Immature natural killer cell (primary cell): ENCODE results near the gene C16orf90. TPM values are rescaled to one million over a fixed set of nuclear protein-coding genes. Genes with fewer than 3 reads are reported as not detected.

Experiments used
- DNase-seq, 3 donors: peaks; one replicate each; pipeline ENCODE4 v3.0.0; 2022; ENCODE audit warnings: mixed read lengths in 1 of 3
- H3K27ac Mint-ChIP-seq, 6 donors: one replicate each; pipeline ENCODE4 v1.8.0; 2020; ENCODE audit warnings: mixed read lengths in 6 of 6, mild to moderate bottlenecking in 5 of 6, inconsistent platforms in 4 of 6, moderate library complexity in 3 of 6
- H3K27me3 Mint-ChIP-seq, 3 donors: one replicate each; pipeline ENCODE4 v1.8.0; 2020 to 2021; ENCODE audit warnings: low read depth in 3 of 3, mild to moderate bottlenecking in 3 of 3, mixed read lengths in 3 of 3, moderate library complexity in 3 of 3, inconsistent platforms in 1 of 3
- H3K36me3 Mint-ChIP-seq, 3 donors: one replicate each; pipeline ENCODE4 v1.8.0; 2020; ENCODE audit warnings: mixed read lengths in 3 of 3, inconsistent platforms in 2 of 3, mild to moderate bottlenecking in 2 of 3
- H3K4me1 Mint-ChIP-seq, 2 donors: one replicate each; pipeline ENCODE4 v1.8.0; 2020; ENCODE audit warnings: inconsistent platforms in 2 of 2, mild to moderate bottlenecking in 2 of 2, mixed read lengths in 2 of 2, moderate library complexity in 1 of 2
- H3K4me3 Mint-ChIP-seq, 5 donors: one replicate each; pipeline ENCODE4 v1.8.0; 2020; ENCODE audit warnings: mild to moderate bottlenecking in 5 of 5, mixed read lengths in 5 of 5, inconsistent platforms in 3 of 5, moderate library complexity in 3 of 5
- H3K9me3 Mint-ChIP-seq, 6 donors: one replicate each; pipeline ENCODE4 v1.8.0; 2020; ENCODE audit warnings: mild to moderate bottlenecking in 6 of 6, mixed read lengths in 6 of 6, inconsistent platforms in 4 of 6, moderate library complexity in 3 of 6
- polyA plus RNA-seq, 3 donors: library from polyadenylated mRNA; unstranded; fragments of 300-500 nt; fragmentation: Illumina TruSeq; gene quantifications; one replicate each; pipeline ENCODE4 v1.2.3, GENCODE V29; 2021

The C16orf90 gene
- polyA plus RNA-seq, 3 donors from 2014 or later: not detected

GRCh38 chr16:3523281-3523680, 28.0 kb upstream of the C16orf90 start:
- no peak overlapping the region for H3K27ac Mint-ChIP-seq
- no peaks in the 10 kb centered on the region for H3K9me3 Mint-ChIP-seq
- no peaks in the 10 kb centered on the region for H3K27me3 Mint-ChIP-seq
- H3K36me3 Mint-ChIP-seq: peaks cover 0 to 21% (median 17%) of the 10 kb centered on the region in 3 donors
- no peak for DNase-seq
- no peak overlapping the region for H3K4me3 Mint-ChIP-seq
- peaks cover 0 to 1% of the 10 kb centered on the region in 2 donors for H3K4me1 Mint-ChIP-seq

- peaks cover 7 to 23% (median 17%) of the 10 kb centered on the region in 3 donors for H3K36me3 Mint-ChIP-seq
- no peak for DNase-seq
- no peaks in the 10 kb centered on the region for H3K9me3 Mint-ChIP-seq
- no peaks in the 10 kb centered on the region for H3K4me1 Mint-ChIP-seq
- H3K27me3 Mint-ChIP-seq: peaks cover 0 to 4% (median 0%) of the 10 kb centered on the region in 3 donors
- H3K27ac Mint-ChIP-seq: no peak overlapping the region
- no peak overlapping the region for H3K4me3 Mint-ChIP-seq
These were observed 25.6 kb upstream of the C16orf90 start for GRCh38 chr16:3520841-3521240.

- Mint-ChIP-seq H3K4me3 (no peak overlapping the region), H3K27ac (no peak overlapping the region), H3K27me3 (peaks cover 0 to 4% (median 0%) of the 10 kb centered on the region in 3 donors), H3K4me1 (no peaks in the 10 kb centered on the region), H3K9me3 (no peaks in the 10 kb centered on the region), H3K36me3 (peaks cover 9 to 25% (median 16%) of the 10 kb centered on the region in 3 donors)
- no peak for DNase-seq
These were observed 25.1 kb upstream of the C16orf90 start for GRCh38 chr16:3520413-3520812.

GRCh38 chr16:3519581-3519980, 24.3 kb upstream of the C16orf90 start:
- no peak overlapping the region for H3K27ac Mint-ChIP-seq
- DNase-seq: no peak
- peaks cover 0 to 7% (median 0%) of the 10 kb centered on the region in 3 donors for H3K27me3 Mint-ChIP-seq
- peaks cover 9 to 22% (median 14%) of the 10 kb centered on the region in 3 donors for H3K36me3 Mint-ChIP-seq
- H3K9me3 Mint-ChIP-seq: no peaks in the 10 kb centered on the region
- no peaks in the 10 kb centered on the region for H3K4me1 Mint-ChIP-seq
- H3K4me3 Mint-ChIP-seq: no peak overlapping the region

GRCh38 chr16:3518986-3519348, 23.7 kb upstream of the C16orf90 start:
- H3K36me3 Mint-ChIP-seq: peaks cover 9 to 22% (median 17%) of the 10 kb centered on the region in 3 donors
- H3K4me1 Mint-ChIP-seq: no peaks in the 10 kb centered on the region
- DNase-seq: no peak
- H3K9me3 Mint-ChIP-seq: no peaks in the 10 kb centered on the region
- H3K27me3 Mint-ChIP-seq: peaks cover 0 to 7% (median 0%) of the 10 kb centered on the region in 3 donors
- no peak overlapping the region for H3K27ac Mint-ChIP-seq
- no peak overlapping the region for H3K4me3 Mint-ChIP-seq

- no peak overlapping the region for H3K4me3 Mint-ChIP-seq
- H3K27ac Mint-ChIP-seq: no peak overlapping the region
- DNase-seq: no peak
- no peaks in the 10 kb centered on the region for H3K4me1 Mint-ChIP-seq
- peaks cover 9 to 26% (median 20%) of the 10 kb centered on the region in 3 donors for H3K36me3 Mint-ChIP-seq
- H3K27me3 Mint-ChIP-seq: peaks cover 0 to 7% (median 0%) of the 10 kb centered on the region in 3 donors
- no peaks in the 10 kb centered on the region for H3K9me3 Mint-ChIP-seq
These were observed 23.1 kb upstream of the C16orf90 start for GRCh38 chr16:3518292-3518985.

- Mint-ChIP-seq H3K27me3 (peaks cover 0 to 7% (median 0%) of the 10 kb centered on the region in 3 donors), H3K9me3 (no peaks in the 10 kb centered on the region), H3K36me3 (peaks cover 12 to 20% (median 14%) of the 10 kb centered on the region in 3 donors)
These were observed 20.6 kb upstream of the C16orf90 start for GRCh38 chr16:3515897-3516296.

GRCh38 chr16:3514621-3515020, 19.3 kb upstream of the C16orf90 start:
- Mint-ChIP-seq H3K36me3 (peaks cover 17 to 23% (median 17%) of the 10 kb centered on the region in 3 donors), H3K27ac (no peak overlapping the region), H3K4me3 (no peak overlapping the region), H3K9me3 (no peaks in the 10 kb centered on the region), H3K27me3 (peaks cover 0 to 7% (median 0%) of the 10 kb centered on the region in 3 donors), H3K4me1 (peaks cover 0 to under 1% of the 10 kb centered on the region in 2 donors)
- no peak for DNase-seq

More at GRCh38 chr16:3515897-3516296, 20.6 kb upstream of the C16orf90 start:
- Mint-ChIP-seq H3K27ac (no peak overlapping the region), H3K4me1 (no peaks in the 10 kb centered on the region), H3K4me3 (no peak overlapping the region)
- no peak for DNase-seq

- peaks cover 16 to 17% (median 17%) of the 10 kb centered on the region in 3 donors for H3K36me3 Mint-ChIP-seq
- H3K4me1 Mint-ChIP-seq: peaks cover 0 to 2% of the 10 kb centered on the region in 2 donors
- no peak for DNase-seq
- H3K9me3 Mint-ChIP-seq: no peaks in the 10 kb centered on the region
- H3K4me3 Mint-ChIP-seq: no peak overlapping the region
- no peak overlapping the region for H3K27ac Mint-ChIP-seq
- peaks cover 0 to 7% (median 0%) of the 10 kb centered on the region in 3 donors for H3K27me3 Mint-ChIP-seq
These were observed 18.7 kb upstream of the C16orf90 start for GRCh38 chr16:3513892-3514583.

- no peaks in the 10 kb centered on the region for H3K9me3 Mint-ChIP-seq
- DNase-seq: no peak
- peaks cover 0 to 2% of the 10 kb centered on the region in 2 donors for H3K4me1 Mint-ChIP-seq
- H3K4me3 Mint-ChIP-seq: no peak overlapping the region
- H3K27ac Mint-ChIP-seq: peak overlapping the region in 1 of 6 donors; percentile 56
- H3K27me3 Mint-ChIP-seq: peaks cover 0 to 3% (median 0%) of the 10 kb centered on the region in 3 donors
- H3K36me3 Mint-ChIP-seq: peaks cover 21 to 26% (median 24%) of the 10 kb centered on the region in 3 donors
These were observed 16.2 kb upstream of the C16orf90 start for GRCh38 chr16:3511286-3512180.

- no peaks in the 10 kb centered on the region for H3K9me3 Mint-ChIP-seq
- no peak for DNase-seq
- H3K27ac Mint-ChIP-seq: peak overlapping the region in 2 of 6 donors; percentile 49 to 57
- H3K4me1 Mint-ChIP-seq: peaks cover 0 to 2% of the 10 kb centered on the region in 2 donors
- peaks cover 0 to 3% (median 0%) of the 10 kb centered on the region in 3 donors for H3K27me3 Mint-ChIP-seq
- H3K36me3 Mint-ChIP-seq: peaks cover 20 to 28% (median 24%) of the 10 kb centered on the region in 3 donors
- no peak overlapping the region for H3K4me3 Mint-ChIP-seq
These were observed 15.1 kb upstream of the C16orf90 start for GRCh38 chr16:3510416-3510815.

- H3K36me3 Mint-ChIP-seq: peaks cover 20 to 25% (median 24%) of the 10 kb centered on the region in 3 donors
- H3K27me3 Mint-ChIP-seq: no peaks in the 10 kb centered on the region
- DNase-seq: peak in 2 of 3 donors; percentile 19 to 42
- peaks cover 0 to 2% of the 10 kb centered on the region in 2 donors for H3K4me1 Mint-ChIP-seq
- no peak overlapping the region for H3K4me3 Mint-ChIP-seq
- no peaks in the 10 kb centered on the region for H3K9me3 Mint-ChIP-seq
- H3K27ac Mint-ChIP-seq: peak overlapping the region in 1 of 6 donors; percentile 34
These were observed 14.2 kb upstream of the C16orf90 start for GRCh38 chr16:3509470-3509928.

- peaks cover 3 to 7% of the 10 kb centered on the region in 2 donors for H3K4me1 Mint-ChIP-seq
- H3K27me3 Mint-ChIP-seq: no peaks in the 10 kb centered on the region
- no peaks in the 10 kb centered on the region for H3K9me3 Mint-ChIP-seq
- H3K4me3 Mint-ChIP-seq: no peak overlapping the region
- H3K36me3 Mint-ChIP-seq: peaks cover 17 to 24% (median 22%) of the 10 kb centered on the region in 3 donors
- no peak for DNase-seq
- peak overlapping the region in 3 of 6 donors; percentile 5 to 37 (median 17) for H3K27ac Mint-ChIP-seq
These were observed 13.4 kb upstream of the C16orf90 start for GRCh38 chr16:3508736-3509135.
